Ovary (tissue), 3 donors: ENCODE results near the gene TRIM21.

Experiments
- POLR2A ChIP-seq: fragments of 450-650 bp; IDR thresholded peaks from one replicate; pipeline ENCODE4 v1.6.1; 2017; ENCODE audit warnings: antibody characterized with exemption, mild to moderate bottlenecking, moderate library complexity
- TF ChIP-seq, protein P1 (sequence below), 3 donors: fragments of 450-650 bp in 2 of 3; fragments of 200-600 bp in 1 of 3; IDR thresholded peaks; one replicate each; pipeline versions ENCODE4 v1.5.1 to v1.8.0; 2016 to 2022; ENCODE audit warnings: antibody characterized with exemption in 3 of 3, mild to moderate bottlenecking in 1 of 3
- donor health status: DM: no; HTN: no; CAD: no.

DNA sequence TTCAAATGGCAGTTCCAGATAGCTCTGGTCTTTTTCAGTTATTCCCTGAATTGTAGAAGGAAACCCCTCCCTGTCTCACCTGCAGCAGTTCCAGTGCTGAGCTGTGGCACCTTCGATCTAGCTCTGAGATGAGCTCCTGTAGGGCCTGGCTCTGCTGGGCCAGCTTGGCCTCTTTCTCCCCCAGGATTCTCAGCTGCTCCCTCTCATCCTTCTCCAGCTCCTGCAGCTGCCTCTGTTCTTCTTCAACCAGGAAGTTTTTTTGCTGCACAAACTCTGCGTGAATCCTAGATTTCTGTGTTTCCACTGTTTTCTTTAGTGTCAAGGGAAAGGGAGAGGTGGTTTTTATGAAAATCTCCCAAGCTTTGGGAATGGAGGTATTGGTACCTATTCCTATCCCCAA is 5.3 kb downstream of the TRIM21 start:
- TF ChIP-seq, protein P1, sequence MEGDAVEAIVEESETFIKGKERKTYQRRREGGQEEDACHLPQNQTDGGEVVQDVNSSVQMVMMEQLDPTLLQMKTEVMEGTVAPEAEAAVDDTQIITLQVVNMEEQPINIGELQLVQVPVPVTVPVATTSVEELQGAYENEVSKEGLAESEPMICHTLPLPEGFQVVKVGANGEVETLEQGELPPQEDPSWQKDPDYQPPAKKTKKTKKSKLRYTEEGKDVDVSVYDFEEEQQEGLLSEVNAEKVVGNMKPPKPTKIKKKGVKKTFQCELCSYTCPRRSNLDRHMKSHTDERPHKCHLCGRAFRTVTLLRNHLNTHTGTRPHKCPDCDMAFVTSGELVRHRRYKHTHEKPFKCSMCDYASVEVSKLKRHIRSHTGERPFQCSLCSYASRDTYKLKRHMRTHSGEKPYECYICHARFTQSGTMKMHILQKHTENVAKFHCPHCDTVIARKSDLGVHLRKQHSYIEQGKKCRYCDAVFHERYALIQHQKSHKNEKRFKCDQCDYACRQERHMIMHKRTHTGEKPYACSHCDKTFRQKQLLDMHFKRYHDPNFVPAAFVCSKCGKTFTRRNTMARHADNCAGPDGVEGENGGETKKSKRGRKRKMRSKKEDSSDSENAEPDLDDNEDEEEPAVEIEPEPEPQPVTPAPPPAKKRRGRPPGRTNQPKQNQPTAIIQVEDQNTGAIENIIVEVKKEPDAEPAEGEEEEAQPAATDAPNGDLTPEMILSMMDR (IDR thresholded peaks at IDR 0.05), result no peak
- TF ChIP-seq POLR2A, result no peak
